Measurements from ENCODE around the gene SCN9A. TPM values are rescaled to one million over a fixed set of nuclear protein-coding genes. Genes with fewer than 3 reads are reported as not detected.

SCN9A gene
- total and polyA plus RNA-seq, 12 donors = 0.10 to 2.9 (median 0.79) TPM

DNA sequence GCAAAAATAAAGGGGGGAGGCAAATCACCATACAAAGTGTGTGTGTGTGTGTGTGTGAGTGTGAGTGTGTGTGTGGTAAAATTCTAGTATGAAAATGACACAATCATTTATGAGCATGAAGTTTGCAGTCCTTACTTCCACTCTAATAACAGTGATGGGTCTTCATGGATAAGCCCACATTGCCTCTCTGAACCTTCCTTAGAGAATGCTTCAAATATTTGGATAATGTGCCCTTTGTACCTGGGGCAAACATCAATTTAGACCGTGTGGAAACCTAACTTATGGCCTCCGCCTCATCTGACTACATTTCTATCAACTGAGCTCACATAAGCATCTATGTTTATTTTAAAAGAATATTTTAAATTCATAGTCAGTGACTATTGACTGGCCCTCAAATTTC lies 3.7 kb downstream of the SCN9A start:
- Histone ChIP-seq H3K9me3 (no peaks in the 10 kb centered on the region), H3K27me3 (peaks cover 0 to 21% (median 0%) of the 10 kb centered on the region in 7 donors), H3K4me3 (no peak overlapping the region), H3K36me3 (no peaks in the 10 kb centered on the region), H3K27ac (no peak overlapping the region), H3K4me1 (peaks cover 0 to 18% (median 7%) of the 10 kb centered on the region in 9 donors)
- ATAC-seq = no peak
- no peak for DNase-seq
- WGBS, 2 donors = 80 to 86% methylated on average over 2 of the region's 2 CpGs
- TF ChIP-seq, protein P1, sequence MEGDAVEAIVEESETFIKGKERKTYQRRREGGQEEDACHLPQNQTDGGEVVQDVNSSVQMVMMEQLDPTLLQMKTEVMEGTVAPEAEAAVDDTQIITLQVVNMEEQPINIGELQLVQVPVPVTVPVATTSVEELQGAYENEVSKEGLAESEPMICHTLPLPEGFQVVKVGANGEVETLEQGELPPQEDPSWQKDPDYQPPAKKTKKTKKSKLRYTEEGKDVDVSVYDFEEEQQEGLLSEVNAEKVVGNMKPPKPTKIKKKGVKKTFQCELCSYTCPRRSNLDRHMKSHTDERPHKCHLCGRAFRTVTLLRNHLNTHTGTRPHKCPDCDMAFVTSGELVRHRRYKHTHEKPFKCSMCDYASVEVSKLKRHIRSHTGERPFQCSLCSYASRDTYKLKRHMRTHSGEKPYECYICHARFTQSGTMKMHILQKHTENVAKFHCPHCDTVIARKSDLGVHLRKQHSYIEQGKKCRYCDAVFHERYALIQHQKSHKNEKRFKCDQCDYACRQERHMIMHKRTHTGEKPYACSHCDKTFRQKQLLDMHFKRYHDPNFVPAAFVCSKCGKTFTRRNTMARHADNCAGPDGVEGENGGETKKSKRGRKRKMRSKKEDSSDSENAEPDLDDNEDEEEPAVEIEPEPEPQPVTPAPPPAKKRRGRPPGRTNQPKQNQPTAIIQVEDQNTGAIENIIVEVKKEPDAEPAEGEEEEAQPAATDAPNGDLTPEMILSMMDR (IDR thresholded peaks at IDR 0.05) = no peak
- intact Hi-C loops (cut with DNase I) = no loop called here

DNA sequence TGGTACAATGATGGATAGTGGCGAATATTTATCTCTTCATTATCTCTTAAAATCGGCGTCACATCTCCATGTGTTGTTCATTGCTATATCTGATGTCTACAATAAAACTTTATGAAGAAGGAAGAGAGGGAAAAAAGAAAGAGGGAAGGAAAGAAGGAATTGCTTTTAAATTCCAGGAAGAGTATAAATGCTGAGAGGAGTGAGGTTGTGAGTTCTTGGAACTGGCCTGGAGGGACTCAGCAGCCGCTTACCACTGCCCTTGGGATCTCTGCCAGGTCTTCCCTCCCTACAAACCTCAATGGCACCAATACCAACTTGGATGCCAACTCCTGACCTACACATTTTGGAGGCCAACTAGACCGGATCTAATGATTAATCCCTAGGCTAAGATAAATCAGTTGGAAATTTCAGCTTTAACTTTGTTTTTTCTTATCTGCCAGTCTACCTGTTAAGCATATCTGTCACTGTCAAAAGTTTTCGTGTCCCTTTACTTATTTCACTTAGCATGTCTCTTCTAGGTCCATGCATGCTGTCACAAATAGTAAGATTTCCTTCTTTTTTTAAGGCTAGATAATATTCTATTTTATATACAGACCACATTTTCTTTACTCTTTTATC lies 9.8 kb downstream of the SCN9A start:
- no peak overlapping the region for H3K27ac ChIP-seq
- H3K36me3 ChIP-seq = no peaks in the 10 kb centered on the region
- TF ChIP-seq, protein P1 (IDR thresholded peaks at IDR 0.05) = no peak
- intact Hi-C loops (cut with DNase I) = loop anchor here in 1 of 10 donors (10.0 kb wide), 1 partner anchor 149 kb away; no protein-coding TSS in a partner anchor
- peaks cover 0 to 5% (median 0%) of the 10 kb centered on the region in 7 donors for H3K27me3 ChIP-seq
- ATAC-seq = no peak
- H3K4me3 ChIP-seq = no peak overlapping the region
- no peaks in the 10 kb centered on the region for H3K4me1 ChIP-seq
- H3K9me3 ChIP-seq = no peaks in the 10 kb centered on the region
- WGBS, 2 donors = 78 to 85% methylated on average over 6 of the region's 6 CpGs
- DNase-seq = no peak

DNA sequence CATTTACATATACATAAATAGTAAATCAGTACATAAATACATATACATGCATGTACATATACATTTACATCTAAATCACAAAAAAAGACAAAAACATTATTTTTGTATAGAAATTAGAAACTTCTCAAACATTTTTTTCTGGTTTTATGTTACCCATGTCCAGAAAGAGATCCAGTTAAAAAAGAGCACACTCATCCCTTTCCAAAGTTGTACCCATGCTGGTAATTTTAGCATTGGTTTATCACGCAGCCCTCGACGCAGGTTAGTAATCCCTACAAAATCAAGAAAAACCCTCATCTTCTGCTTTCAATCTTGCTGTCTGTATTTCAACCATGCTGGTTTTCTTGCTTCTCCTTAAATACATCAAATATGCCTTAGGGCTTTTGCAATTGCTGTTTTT lies 10.5 kb downstream of the SCN9A start:
- ATAC-seq (no peak), DNase-seq (no peak)
- intact Hi-C loops (cut with DNase I) = loop anchor here in 1 of 10 donors (10.0 kb wide), 1 partner anchor 150 kb away; no protein-coding TSS in a partner anchor
- TF ChIP-seq, protein P1 (IDR thresholded peaks at IDR 0.05) = no peak
- H3K27ac ChIP-seq = no peak overlapping the region
- peaks cover 0 to 5% (median 0%) of the 10 kb centered on the region in 7 donors for H3K27me3 ChIP-seq
- H3K36me3 ChIP-seq = no peaks in the 10 kb centered on the region
- WGBS, 2 donors = 92 to 94% methylated on average over 3 of the region's 3 CpGs
- no peak overlapping the region for H3K4me3 ChIP-seq
- H3K9me3 ChIP-seq = no peaks in the 10 kb centered on the region
- H3K4me1 ChIP-seq = no peaks in the 10 kb centered on the region

- H3K27ac ChIP-seq = no peak overlapping the region
- no peaks in the 10 kb centered on the region for H3K9me3 ChIP-seq
- ATAC-seq (no peak), DNase-seq (no peak)
- peaks cover 0 to 5% (median 0%) of the 10 kb centered on the region in 7 donors for H3K27me3 ChIP-seq
- TF ChIP-seq, protein P1 (IDR thresholded peaks at IDR 0.05) = no peak
- no peaks in the 10 kb centered on the region for H3K4me1 ChIP-seq
- H3K36me3 ChIP-seq = no peaks in the 10 kb centered on the region
- H3K4me3 ChIP-seq = no peak overlapping the region
- 91 to 95% methylated on average over 9 of the region's 9 CpGs for WGBS, 2 donors
- intact Hi-C loops (cut with DNase I) = loop anchor here in 3 of 10 donors (5.0 to 10.0 kb wide), 2 partner anchors 150 to 153 kb away; no protein-coding TSS in a partner anchor
Measured at GRCh38 chr2:166364476-166365161, 11.1 kb downstream of the SCN9A start.
